Measurements from ENCODE around the gene ST3GAL2.
A peak's percentile ranks its signal among the peaks of the same experiment; 100 is the strongest.
"Not testable (repeated sequence)": the region's sequence is repeated elsewhere in the genome, so short reads cannot be mapped to it uniquely, and the experiment has no call there.

ST3GAL2 gene

DNA sequence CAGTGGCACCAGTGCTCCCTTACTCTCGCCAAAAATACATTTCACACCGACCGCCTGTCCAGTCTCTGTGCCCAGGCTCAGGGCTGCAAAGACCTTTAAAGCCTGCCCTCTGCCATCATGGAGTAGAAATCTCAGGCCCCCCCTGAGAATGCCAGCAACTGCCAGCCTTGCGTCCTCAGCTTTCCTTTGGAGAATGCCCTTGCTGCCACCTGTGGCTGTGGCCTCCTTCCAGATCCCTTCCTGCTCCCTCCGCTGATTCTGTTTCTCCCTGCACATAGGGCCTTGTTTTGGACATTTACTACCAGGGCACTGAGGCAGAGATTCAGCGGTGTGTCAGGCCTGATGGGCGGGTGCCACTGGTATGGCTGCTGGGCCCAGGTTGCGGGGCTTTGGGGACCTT lies 28.7 kb upstream of the ST3GAL2 start:
- DNase-seq (ENCODE audit: low spot score), result no peak

GRCh38 chr16:70467113-70467512 lies 28.2 kb upstream of the ST3GAL2 start:
- DNase-seq (ENCODE audit: low spot score), result no peak

DNA sequence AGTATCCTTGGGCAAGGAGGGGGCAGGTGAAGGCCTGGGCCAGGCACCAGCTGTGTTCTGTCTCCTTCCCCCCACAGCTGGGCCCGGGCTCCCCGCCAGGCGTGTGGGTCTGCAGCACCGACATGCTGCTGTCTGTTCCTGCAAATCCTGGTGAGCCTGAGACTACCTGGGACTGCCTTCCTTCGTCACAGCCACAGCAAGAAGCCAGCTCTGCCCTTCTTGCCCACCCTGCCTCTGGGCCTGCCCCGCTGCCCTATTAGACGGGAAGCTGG lies 27.8 kb upstream of the ST3GAL2 start:
- no peak for DNase-seq (ENCODE audit: low spot score)

DNA sequence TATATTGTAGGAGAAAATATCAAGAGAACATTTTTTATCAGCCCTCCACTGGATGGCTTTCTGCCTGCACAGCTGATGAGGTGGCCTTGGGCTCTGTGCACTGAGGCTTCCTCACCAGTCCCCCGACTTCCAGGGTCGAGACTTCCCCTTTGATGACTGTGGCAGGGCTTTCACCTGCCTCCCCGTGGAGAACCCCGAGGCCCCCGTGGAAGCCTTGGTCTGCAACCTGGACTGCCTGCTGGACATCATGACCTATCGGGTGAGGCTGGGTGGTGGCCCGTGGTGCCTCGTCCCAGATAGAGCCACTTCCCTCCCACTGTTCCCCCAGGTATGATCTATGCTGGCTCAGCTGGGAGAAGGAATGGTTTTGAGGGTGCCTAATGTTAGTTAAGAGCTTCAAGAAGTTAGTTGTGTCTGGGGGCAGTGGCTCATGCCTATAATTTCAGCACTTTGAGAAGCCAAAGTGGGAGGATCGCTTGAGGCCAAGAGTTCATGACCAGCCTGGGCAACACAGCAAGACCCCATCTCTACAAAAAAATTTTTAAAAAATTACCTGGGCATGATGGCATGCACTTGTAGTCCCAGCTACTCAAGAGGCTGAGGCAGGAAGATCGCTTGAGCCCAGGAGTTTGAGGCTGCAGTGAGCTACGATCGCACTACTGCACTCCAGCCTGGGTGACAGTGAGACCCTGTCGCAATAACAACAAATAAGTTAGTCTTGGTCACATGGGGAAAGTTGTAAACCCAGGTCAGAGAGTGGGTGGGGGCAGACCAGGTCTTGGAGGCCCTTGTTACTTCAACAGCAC lies 27.3 kb upstream of the ST3GAL2 start:
- DNase-seq (ENCODE audit: low spot score), result no peak

- no peak for DNase-seq (ENCODE audit: low spot score)
Measured at GRCh38 chr16:70463235-70463634, 24.3 kb upstream of the ST3GAL2 start.

- no peak for DNase-seq (ENCODE audit: low spot score)
Measured at GRCh38 chr16:70460737-70461261, 21.9 kb upstream of the ST3GAL2 start.

- no peak for DNase-seq (ENCODE audit: low spot score)
Measured at GRCh38 chr16:70457446-70458166, 18.7 kb upstream of the ST3GAL2 start.

DNA sequence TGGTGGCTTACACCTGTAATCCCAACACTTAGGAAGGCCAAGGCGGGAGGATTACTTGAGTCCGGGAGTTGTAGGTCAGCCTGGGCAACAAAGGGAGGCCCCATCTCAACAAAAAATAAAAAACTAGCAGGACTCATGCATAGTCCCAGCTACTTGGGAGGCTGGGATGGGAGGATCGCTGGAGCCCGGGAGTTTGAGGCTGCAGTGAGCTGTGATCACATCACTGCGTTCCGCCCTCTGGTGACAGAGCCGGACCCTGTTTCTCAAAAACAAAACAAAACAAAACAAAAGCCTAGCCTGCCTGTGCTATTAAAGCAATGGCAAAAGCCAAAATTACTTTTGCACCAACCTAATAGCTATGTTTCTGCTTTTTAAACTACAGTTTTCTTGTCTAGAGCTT lies 17.0 kb upstream of the ST3GAL2 start:
- no peak for DNase-seq (ENCODE audit: low spot score)

- DNase-seq (ENCODE audit: low spot score), result peak; percentile 69
Measured at GRCh38 chr16:70454222-70455034, 15.5 kb upstream of the ST3GAL2 start, which contains the start of gene FCSK. TSS of gene FCSK (plus strand) at chr16:70454595. CDS start at chr16:70463191, 8,596 bp downstream.

DNA sequence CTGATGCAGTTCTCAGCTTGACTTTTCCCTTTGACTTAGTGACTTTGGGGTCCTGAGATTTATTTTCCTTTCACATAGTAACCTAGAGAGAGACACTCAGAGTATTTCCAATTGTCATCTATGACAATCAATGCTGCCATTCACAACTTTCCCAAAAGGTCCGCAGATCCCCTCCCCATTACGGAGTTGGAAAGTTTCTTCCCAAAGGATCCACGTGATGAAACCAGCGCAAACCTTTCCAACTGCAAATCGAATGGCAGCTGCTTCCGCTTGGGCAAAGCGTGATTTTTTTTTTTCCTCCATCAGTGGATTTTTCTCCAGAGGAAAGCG lies 15.0 kb upstream of the ST3GAL2 start:
- peak; percentile 58 for DNase-seq (ENCODE audit: low spot score)

DNA sequence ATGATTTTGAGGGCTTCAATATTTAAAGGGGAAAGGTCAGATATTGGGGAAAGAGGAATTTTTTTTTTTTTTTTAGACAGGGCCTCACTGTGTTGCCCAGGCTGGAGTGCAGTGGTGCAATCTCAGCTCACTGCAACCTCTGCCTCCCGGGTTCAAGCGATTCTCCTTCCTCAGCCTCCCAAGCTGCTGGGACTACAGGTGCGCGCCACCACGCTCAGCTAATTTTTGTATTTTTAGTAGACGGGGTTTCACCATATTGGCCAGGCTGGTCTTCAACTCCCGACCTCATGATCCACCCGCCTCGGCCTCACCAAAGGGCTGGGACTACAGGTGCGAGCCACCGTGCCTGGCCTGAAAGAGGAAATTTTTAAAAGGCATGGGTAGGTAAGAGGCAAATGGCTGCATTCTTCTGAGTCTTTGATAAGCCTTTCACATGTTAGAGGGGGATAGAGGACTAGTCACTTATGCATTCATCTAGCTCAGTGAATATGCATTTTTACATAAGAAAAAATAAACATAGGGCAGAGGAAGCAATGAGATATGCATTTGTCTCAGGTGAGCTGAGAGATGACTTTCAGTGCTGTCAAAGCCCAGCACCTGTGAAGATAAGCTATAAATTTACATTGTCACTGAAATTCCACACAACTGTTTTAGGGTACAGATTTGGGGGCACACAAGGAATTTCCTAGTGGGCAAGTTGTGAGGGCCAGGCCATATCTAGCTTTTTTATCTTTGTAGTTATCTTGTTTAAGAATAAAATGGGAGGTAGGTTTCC lies 14.4 kb upstream of the ST3GAL2 start:
- no peak for DNase-seq (ENCODE audit: low spot score)

DNA sequence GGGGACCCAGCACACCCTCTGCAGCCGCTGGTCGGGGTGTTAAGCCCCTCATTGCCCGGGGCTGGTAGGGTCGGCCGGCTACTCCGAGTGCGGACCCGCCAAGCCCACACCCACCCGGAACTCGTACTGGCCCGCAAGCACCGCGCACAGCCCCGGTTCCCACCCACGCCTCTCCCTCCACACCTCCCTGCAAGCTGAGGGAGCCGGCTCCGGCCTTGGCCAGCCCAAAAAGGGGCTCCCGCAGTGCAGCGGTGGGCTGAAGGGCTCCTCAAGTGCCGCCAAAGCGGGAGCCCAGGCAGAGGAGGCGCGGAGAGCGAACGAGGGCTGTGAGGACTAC lies 12.1 kb upstream of the ST3GAL2 start:
- not testable (repeated sequence) for DNase-seq (ENCODE audit: low spot score)

DNA sequence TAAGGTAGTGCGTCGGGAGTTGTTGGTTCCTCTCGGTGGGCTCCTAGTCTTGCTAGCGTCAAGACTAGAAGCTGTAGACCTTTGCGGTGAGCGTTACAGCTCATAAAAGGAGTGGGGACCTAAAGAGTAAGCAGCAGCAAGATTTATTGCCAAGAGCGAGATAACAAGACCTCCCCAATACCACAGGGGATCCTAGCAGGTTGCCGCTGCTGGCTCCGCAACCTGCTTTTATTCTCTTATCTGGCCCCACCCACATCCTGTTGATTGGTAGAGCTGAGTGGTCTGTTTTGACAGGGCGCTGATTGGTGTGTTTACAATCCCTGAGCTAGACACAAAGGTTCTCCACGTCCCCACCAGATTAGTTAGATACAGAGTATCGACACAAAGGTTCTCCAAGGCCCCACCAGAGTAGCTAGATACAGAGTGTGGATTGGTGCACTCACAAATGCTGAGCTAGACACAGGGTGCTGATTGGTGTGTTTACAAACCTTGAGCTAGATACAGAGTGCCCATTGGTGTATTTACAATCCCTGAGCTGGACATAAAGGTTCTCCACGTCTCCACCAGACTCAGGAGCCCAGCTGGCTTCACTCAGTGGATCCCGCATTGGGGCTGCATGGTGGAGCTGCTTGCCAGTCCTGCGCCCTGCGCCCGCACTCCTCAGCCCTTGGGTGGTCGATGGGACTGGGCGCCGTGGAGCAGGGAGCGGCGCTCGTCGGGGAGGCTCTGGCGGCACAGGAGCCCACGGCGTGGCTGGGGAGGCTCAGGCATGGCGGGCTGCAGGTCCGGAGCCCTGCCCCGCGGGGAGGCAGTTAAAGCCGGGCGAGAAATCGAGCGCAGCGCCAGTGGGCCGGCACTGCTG lies 11.5 kb upstream of the ST3GAL2 start:
- not testable (repeated sequence) for DNase-seq (ENCODE audit: low spot score)

GRCh38 chr16:70448075-70448474 lies 9.2 kb upstream of the ST3GAL2 start:
- no peak for DNase-seq (ENCODE audit: low spot score)

DNA sequence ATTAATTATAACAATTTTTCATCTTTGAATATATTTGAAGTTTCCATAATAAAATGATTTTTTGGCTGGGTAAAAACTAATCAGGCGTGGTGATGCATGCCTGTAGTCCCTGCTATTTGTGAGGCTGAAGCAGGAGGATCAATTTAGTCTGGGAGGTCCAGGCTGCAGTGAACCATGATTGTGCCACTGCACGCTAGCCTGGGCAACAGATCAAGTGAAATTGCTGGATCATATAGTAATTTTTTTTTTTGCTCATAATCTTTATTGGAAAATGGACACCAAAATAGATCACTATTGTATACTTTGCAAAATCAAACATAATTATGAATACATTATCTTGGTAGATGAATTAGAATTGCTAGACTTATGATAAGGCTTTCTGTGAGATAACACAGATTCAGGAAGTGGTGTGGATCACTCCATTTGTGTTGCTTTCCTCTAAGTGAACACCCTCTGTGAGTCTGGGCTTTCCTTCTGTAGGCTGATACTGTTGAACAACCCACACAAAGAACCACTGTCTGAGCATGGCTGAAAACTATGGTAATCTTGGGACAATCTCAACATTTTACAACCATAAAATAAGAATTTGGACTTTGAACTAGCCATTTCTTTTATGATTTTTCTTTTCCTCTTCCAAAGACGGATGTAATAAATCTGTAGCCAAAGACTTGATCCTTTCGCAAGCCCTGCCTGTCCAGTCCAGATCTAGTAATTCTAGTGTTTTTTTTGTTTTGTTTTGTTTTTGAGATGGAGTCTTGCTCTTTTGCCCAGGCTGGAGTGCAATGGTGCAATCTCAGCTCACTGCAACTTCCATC lies 5.6 kb upstream of the ST3GAL2 start:
- DNase-seq (ENCODE audit: low spot score), result no peak

DNA sequence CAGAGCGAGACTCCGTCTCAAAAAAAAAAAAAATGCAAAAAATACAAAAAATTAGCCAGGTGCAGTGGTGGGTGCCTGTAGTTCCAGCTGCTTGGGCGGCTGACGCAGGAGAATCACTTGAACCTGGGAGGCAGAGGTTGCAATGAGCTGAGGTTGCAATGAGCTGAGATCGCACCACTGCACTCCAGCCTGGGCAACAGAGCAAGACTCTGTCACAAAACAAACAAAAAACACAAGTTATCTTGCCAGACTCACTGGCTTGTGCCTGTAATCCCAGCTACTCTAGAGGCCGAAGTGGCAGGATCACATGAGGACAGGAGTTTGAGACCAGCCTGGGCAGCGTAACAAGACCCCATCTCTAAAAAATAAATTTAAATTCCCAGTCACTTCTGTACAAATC lies 3.4 kb upstream of the ST3GAL2 start:
- DNase-seq (ENCODE audit: low spot score), result no peak

DNA sequence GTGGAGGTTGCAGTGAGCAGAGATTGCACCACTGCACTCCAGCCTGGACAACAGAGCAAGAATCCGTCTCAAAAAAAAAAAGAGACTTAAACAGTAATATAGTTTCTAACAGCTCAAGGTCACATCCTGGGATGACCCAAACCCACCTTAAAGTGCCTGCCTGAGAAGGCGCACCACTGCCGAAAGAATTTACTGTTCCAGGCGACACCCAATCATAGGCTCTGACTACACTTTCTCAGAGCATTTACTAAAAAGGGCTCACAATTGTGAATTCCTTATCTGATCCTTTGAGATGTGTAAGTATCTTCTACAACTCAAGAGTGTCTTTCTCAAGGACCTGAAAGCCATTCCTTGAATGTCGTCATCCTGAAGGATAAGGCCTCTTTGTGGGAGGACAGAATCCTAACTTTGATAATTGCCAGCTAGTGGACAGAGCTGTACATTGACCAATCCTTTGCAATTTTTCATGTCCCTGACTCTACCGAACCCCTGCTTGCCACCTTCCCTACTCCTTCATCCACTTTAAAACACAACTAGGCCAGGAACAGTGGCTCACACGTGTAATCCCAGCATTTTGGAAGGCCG lies 2.6 kb upstream of the ST3GAL2 start:
- DNase-seq (ENCODE audit: low spot score), result no peak

GRCh38 chr16:70440009-70440692 lies 1.3 kb upstream of the ST3GAL2 start:
- no peak for DNase-seq (ENCODE audit: low spot score)

DNA sequence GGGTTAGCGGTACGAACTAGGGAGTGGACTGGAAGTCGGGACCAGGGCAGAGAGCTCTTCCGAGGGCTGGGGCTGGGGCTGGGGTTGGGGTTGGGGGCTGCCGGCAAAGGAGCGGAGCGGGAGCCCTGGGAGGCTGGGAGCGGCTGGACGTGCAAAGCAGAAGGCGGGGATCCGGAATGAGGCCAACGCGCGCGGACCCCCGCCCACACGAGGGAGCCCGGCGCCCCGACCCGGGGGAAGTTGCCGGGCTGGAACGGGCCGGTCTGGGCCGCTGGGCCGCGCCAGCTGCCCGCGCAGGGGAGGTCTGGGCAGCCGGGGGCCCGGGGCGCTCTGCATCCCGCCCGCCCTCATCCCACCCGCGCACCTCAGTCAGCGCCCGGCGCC lies 323 bp downstream of the ST3GAL2 start:
- DNase-seq (ENCODE audit: low spot score), result no peak
